ENCODE results near the gene PID1.

DNA sequence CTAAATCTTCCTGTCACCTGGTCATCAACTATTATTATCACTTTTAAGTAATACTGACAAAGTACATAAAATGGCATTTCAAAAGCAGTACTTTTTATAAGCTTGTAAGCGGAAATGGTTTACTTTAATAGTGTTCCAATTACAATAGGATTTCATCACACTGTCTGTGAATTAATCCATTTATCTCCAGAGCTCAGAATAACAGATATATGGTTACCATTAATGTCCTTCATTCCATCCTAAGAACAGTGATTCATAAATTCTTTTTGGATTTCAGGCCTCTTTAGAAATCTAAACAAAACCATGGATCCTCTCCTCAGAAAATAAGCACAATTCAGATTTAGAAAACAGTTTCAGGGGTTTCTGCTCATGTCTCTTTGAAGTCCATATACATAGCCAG is 68.4 kb downstream of the PID1 start:
- TF ChIP-seq CTCF (IDR thresholded peaks at IDR 0.05 in 8 of 11, conservative IDR thresholded peaks at IDR 0.05 in 3 of 11) (no peak), POLR2A (IDR thresholded peaks at IDR 0.05) (no peak)
